Panc1 (cell line): ENCODE data around the gene KANK4. TPM values are rescaled to one million over a fixed set of nuclear protein-coding genes. Genes with fewer than 3 reads are reported as not detected.

Experiments used
- ATAC-seq: fragments of 200-7000 bp; cut with Tn5 transposase; 2 replicates; pipeline ENCODE4 v1.9.1; 2020; ENCODE audit warnings: mild to moderate bottlenecking, moderate library complexity
- BruUV-seq: library from RNA; stranded (reverse); fragments of 400-500 nt; replicated peaks from 2 replicates; lab custom pipeline; 2021; lab: Mats Ljungman, UMichigan
- CTCF ChIA-PET: fragments of 300-600 bp; sonication (Branson Sonifier 250); formaldehyde crosslinking; loops from one replicate; lab custom pipeline; 2022; ENCODE audit warnings: antibody characterized with exemption; lab: Charles Lee
- POLR2A ChIA-PET: fragments of 300-600 bp; sonication (Branson Sonifier 250); formaldehyde crosslinking; loops from one replicate; lab custom pipeline; 2022; ENCODE audit warnings: antibody characterized with exemption; lab: Charles Lee
- DNase-seq: peaks from one replicate; pipeline ENCODE4 v3.0.0-alpha.2; 2010; ENCODE audit warnings: low read depth, low spot score
- H3K27ac ChIP-seq: 2 replicates; pipeline ENCODE4 v1.5.1; 2011; ENCODE audit warnings: mild to moderate bottlenecking, low read length, inconsistent platforms
- H3K27me3 ChIP-seq: fragments of 200-500 bp; sonication (Bioruptor generic); 2 replicates; pipeline ENCODE4 v1.6.0; 2014; ENCODE audit warnings: low read length, inconsistent platforms; ENCODE audit not compliant: control insufficient read depth, insufficient read depth
- H3K36me3 ChIP-seq: fragments of 200-500 bp; sonication (Bioruptor generic); 2 replicates; pipeline ENCODE4 v1.5.1; 2014; ENCODE audit warnings: inconsistent platforms, mild to moderate bottlenecking, low read length, moderate library complexity; ENCODE audit not compliant: control insufficient read depth, insufficient read depth
- H3K4me1 ChIP-seq: 2 replicates; pipeline ENCODE4 v1.5.1; 2011; ENCODE audit warnings: inconsistent platforms, mild to moderate bottlenecking, low read length, moderate library complexity; ENCODE audit not compliant: control insufficient read depth, insufficient read depth
- H3K4me3 ChIP-seq, 2 experiments: 2 replicates each; pipeline ENCODE4 v1.5.1; 2011 to 2012; ENCODE audit warnings: low read depth in 2 of 2, low read length in 2 of 2, mild to moderate bottlenecking in 2 of 2, inconsistent platforms in 1 of 2, moderate library complexity in 1 of 2
- H3K9me3 ChIP-seq: fragments of 200-500 bp; sonication (Bioruptor generic); 2 replicates; pipeline ENCODE4 v1.5.1; 2014; ENCODE audit warnings: low read depth, mild to moderate bottlenecking, inconsistent platforms, low read length, moderate library complexity; ENCODE audit not compliant: control insufficient read depth, insufficient read depth
- CTCF ChIP-seq: fragments of 450-650 bp; IDR thresholded peaks from 2 replicates; pipeline ENCODE4 v1.5.1; 2017; ENCODE audit warnings: mild to moderate bottlenecking
- POLR2AphosphoS5 ChIP-seq: IDR thresholded peaks from 2 replicates; pipeline ENCODE4 v1.6.1; 2012; ENCODE audit warnings: mild to moderate bottlenecking, low read depth, low read length, moderate library complexity
- SIN3A ChIP-seq: IDR thresholded peaks from 2 replicates; pipeline ENCODE4 v1.6.1; 2012; ENCODE audit warnings: low read depth, mild to moderate bottlenecking, low read length, moderate library complexity, borderline replicate concordance; ENCODE audit not compliant: insufficient read depth
- TCF7L2 ChIP-seq: IDR thresholded peaks from 2 replicates; pipeline ENCODE4 v1.6.1; 2011; ENCODE audit warnings: mild to moderate bottlenecking, low read depth, low read length, inconsistent platforms
- in situ Hi-C: cut with HindIII; loops from 2 replicates; pipeline ENCODE4 v1.10.0; 2016; ENCODE audit warnings: low sequenced_read_pairs, low pct_unique_long_range_greater_than_20kb
- intact Hi-C: fragments of 100-400 bp; cut with micrococcal nuclease; formaldehyde crosslinking; loops from one replicate; pipeline ENCODE4 v1.10.0; 2022; ENCODE audit not compliant: unreplicated experiment
- total RNA-seq: library from RNA; stranded (reverse); gene quantifications from one replicate; pipeline ENCODE4 v1.2.1, GENCODE V29; 2021; ENCODE audit not compliant: unreplicated experiment
- TF ChIP-seq, protein P1 (sequence below), 2 experiments: IDR thresholded peaks; 2 replicates each; pipeline ENCODE4 v1.6.1; 2011 to 2012; ENCODE audit warnings: low read depth in 2 of 2, control low read depth in 1 of 2, low read length in 1 of 2, mild to moderate bottlenecking in 1 of 2, moderate library complexity in 1 of 2; ENCODE audit not compliant: insufficient read depth in 1 of 2

Gene KANK4
- total RNA-seq, 1 experiment from 2014 or later = 0.18 TPM

DNA sequence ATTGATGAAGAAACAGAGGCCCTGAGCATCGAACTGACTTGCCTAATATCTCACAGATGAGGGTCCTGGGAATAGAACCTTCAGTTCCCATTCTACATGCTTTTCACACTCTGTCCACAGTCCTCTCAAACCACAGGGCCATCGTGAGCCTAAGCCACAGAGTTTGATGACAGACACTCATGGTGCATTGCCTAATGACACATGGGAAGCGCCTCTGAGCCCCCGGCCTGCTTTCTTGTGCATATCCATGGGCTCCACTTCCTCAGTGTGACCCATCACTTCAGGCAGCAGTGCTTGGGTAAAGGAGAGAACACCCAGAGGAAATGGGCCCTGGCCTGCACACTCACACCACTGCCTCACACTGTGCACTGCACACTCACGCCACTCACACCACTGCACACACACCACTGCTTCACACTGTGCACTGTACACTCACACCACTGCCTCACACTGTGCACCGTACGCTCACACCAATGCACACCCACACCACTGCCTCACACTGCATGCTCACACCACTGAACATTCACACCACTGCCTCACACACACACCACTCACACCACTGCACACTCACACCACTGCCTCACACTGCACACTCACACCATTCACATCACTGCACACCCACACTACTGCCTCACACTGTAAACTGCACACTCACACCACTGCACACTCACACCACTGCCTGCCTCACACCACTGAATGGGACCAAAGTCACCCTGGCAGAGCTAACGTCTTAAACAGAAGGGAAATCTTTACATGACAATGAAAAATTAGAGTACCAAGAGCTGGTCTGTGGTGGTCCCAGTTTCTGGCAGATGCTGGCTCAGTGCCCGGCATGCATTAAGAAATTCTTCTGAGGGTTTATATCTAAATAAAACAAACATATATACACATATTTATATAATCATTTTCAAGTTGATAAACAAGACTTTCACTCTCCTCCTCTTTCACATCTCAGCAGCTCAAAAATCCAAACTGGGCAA lies 53.0 kb downstream of the KANK4 start:
- TF ChIP-seq SIN3A (no peak), POLR2AphosphoS5 (no peak), TCF7L2 (no peak), CTCF (no peak)
- TF ChIP-seq, protein P1, sequence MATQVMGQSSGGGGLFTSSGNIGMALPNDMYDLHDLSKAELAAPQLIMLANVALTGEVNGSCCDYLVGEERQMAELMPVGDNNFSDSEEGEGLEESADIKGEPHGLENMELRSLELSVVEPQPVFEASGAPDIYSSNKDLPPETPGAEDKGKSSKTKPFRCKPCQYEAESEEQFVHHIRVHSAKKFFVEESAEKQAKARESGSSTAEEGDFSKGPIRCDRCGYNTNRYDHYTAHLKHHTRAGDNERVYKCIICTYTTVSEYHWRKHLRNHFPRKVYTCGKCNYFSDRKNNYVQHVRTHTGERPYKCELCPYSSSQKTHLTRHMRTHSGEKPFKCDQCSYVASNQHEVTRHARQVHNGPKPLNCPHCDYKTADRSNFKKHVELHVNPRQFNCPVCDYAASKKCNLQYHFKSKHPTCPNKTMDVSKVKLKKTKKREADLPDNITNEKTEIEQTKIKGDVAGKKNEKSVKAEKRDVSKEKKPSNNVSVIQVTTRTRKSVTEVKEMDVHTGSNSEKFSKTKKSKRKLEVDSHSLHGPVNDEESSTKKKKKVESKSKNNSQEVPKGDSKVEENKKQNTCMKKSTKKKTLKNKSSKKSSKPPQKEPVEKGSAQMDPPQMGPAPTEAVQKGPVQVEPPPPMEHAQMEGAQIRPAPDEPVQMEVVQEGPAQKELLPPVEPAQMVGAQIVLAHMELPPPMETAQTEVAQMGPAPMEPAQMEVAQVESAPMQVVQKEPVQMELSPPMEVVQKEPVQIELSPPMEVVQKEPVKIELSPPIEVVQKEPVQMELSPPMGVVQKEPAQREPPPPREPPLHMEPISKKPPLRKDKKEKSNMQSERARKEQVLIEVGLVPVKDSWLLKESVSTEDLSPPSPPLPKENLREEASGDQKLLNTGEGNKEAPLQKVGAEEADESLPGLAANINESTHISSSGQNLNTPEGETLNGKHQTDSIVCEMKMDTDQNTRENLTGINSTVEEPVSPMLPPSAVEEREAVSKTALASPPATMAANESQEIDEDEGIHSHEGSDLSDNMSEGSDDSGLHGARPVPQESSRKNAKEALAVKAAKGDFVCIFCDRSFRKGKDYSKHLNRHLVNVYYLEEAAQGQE (IDR thresholded peaks at IDR 0.05; ENCODE audit: insufficient read depth in 1 of 2, low read depth in 2 of 2, low read length in 1 of 2) = no peak
- Histone ChIP-seq H3K9me3 (no peaks in the 10 kb centered on the region), H3K4me1 (peaks cover 3% of the 10 kb centered on the region; the same call in 1 of the 2 replicates), H3K4me3 (no peak overlapping the region), H3K27ac (no peak overlapping the region), H3K27me3 (no peaks in the 10 kb centered on the region), H3K36me3 (no peaks in the 10 kb centered on the region)
- no peak for ATAC-seq
- CTCF ChIA-PET = no interaction called here
- POLR2A ChIA-PET = interaction anchor here (0.5 kb wide), 1 partner anchor 520 kb away, joined by 5 read pairs; no protein-coding TSS in a partner anchor
- no peak for DNase-seq
- in situ Hi-C loops (no loop called here), intact Hi-C loops (no loop called here)
- no TSS peak for BruUV-seq

DNA sequence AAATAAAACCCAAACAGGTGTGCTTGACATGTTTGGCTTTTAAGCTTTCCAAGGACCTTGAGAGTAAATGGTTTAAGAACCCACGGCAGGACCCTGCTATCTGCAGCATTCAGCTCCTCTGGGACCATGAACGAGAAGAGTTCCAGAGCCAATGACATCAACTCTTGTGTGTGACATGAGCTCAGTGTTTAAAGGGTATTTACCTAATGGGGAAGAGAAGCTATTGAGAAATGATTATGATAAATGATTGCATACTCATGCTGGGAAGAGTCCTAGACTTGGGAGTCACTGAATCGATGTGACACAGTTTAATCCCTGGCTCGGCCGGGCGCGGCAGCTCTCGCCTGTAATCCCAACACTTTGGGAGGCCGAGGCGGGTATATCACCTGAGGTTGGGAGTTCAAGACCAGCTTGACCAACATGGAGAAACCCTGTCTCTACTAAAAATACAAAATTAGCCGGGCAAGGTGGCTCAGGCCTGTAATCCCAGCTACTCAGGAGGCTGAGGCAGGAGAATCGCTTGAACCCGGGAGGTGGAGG lies 55.4 kb downstream of the KANK4 start:
- no peaks in the 10 kb centered on the region for H3K9me3 ChIP-seq
- H3K27ac ChIP-seq = no peak overlapping the region
- CTCF ChIA-PET = no interaction called here
- H3K4me3 ChIP-seq = no peak overlapping the region
- no TSS peak for BruUV-seq
- DNase-seq = no peak
- intact Hi-C loops (no loop called here), in situ Hi-C loops (no loop called here)
- POLR2A ChIA-PET = no interaction called here
- H3K27me3 ChIP-seq = no peaks in the 10 kb centered on the region
- ATAC-seq = no peak
- TF ChIP-seq, protein P1 (IDR thresholded peaks at IDR 0.05; ENCODE audit: insufficient read depth in 1 of 2, low read depth in 2 of 2, low read length in 1 of 2) = no peak
- TF ChIP-seq TCF7L2 = no peak
- TF ChIP-seq POLR2AphosphoS5 = no peak
- no peak for TF ChIP-seq SIN3A
- TF ChIP-seq CTCF = no peak
- H3K36me3 ChIP-seq = no peaks in the 10 kb centered on the region
- H3K4me1 ChIP-seq = no peaks in the 10 kb centered on the region
